ENCODE data around the gene FCN3.
A peak's percentile ranks its signal among the peaks of the same experiment; 100 is the strongest.

The FCN3 gene

GRCh38 chr1:27357281-27358037 is 17.2 kb downstream of the FCN3 start:
- peak; percentile 65 for DNase-seq (ENCODE audit: low read depth)
- peak; percentile 84 for TF ChIP-seq CTCF (IDR thresholded peaks at IDR 0.05; ENCODE audit: insufficient read depth, low read depth, low read length, missing control alignments)
- no peak overlapping the region for H3K4me3 ChIP-seq (ENCODE audit: low read length)

DNA sequence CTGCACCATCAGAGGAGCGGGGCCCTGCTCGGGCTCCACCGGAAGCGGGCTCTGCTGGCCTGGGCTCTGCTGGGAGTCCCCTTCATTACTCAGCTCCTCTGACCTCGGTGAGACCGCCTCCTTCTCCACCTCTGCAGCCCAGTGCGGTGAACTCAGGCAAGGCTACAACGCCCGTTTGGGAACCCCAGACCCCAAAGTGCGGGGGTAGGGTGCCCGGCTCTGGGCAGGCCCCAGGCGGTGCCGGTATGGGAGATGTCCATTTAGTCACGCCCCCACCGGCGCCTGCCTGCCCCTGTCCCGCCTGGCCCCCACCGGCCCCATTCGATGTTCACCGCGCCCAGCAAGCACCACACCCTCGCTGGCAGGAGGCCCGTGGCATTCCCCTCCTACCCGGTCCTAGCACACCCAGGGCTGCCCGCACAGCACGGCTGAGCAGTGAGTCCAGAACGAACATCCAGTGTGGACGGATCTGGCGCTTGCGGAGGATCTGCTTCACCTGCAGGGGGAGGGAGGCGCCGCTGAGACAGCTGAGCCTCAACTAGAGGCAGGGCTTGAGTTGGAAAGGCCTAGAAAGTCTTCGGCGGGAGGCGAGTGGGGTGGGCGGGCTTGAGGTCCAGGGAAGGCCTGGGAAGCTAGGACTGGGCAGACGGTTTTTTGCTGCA is 17.9 kb downstream of the FCN3 start:
- H3K4me3 ChIP-seq (ENCODE audit: low read length), result no peak overlapping the region
- DNase-seq (ENCODE audit: low read depth), result peak; percentile 26
- TF ChIP-seq CTCF (IDR thresholded peaks at IDR 0.05; ENCODE audit: insufficient read depth, low read depth, low read length, missing control alignments), result peak; percentile 25

DNA sequence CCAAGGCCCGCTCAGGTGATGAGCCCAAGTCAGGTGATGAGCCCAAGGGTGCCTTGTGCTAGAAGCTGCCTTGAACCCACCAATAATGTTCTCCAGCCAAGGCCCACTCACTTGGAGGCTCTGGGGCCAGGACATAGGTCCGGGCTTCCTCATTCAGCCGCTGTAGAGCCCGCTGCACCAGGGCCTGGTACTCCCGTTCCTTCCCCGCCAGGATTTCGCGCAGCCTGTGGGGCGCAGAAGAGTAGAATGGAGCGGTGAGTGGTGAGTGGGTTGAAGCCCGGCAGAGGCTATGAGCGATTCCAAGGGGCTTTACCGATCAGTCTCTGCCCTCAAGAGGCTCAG is 18.4 kb downstream of the FCN3 start:
- no peak overlapping the region for H3K4me3 ChIP-seq (ENCODE audit: low read length)
- DNase-seq (ENCODE audit: low read depth), result no peak
- no peak for TF ChIP-seq CTCF (IDR thresholded peaks at IDR 0.05; ENCODE audit: insufficient read depth, low read depth, low read length, missing control alignments)

GRCh38 chr1:27355683-27356082 is 18.9 kb downstream of the FCN3 start:
- DNase-seq (ENCODE audit: low read depth), result no peak
- no peak for TF ChIP-seq CTCF (IDR thresholded peaks at IDR 0.05; ENCODE audit: insufficient read depth, low read depth, low read length, missing control alignments)
- no peak overlapping the region for H3K4me3 ChIP-seq (ENCODE audit: low read length)

GRCh38 chr1:27353629-27354028 is 21.0 kb downstream of the FCN3 start:
- TF ChIP-seq CTCF (IDR thresholded peaks at IDR 0.05; ENCODE audit: insufficient read depth, low read depth, low read length, missing control alignments), result no peak
- DNase-seq (ENCODE audit: low read depth), result no peak
- no peak overlapping the region for H3K4me3 ChIP-seq (ENCODE audit: low read length)

GRCh38 chr1:27353166-27353565 is 21.5 kb downstream of the FCN3 start:
- H3K4me3 ChIP-seq (ENCODE audit: low read length), result no peak overlapping the region
- TF ChIP-seq CTCF (IDR thresholded peaks at IDR 0.05; ENCODE audit: insufficient read depth, low read depth, low read length, missing control alignments), result no peak
- no peak for DNase-seq (ENCODE audit: low read depth)
